H1 (cell line): Measurements from ENCODE around the gene CRKL. TPM values are rescaled to one million over a fixed set of nuclear protein-coding genes. Genes with fewer than 3 reads are reported as not detected.
"Not testable (repeated sequence)": the region's sequence is repeated elsewhere in the genome, so short reads cannot be mapped to it uniquely, and the experiment has no call there.

Experiments used
- CTCF ChIA-PET: fragments of 300-600 bp; sonication (Branson Sonifier 250); formaldehyde crosslinking; loops from one replicate; lab custom pipeline; 2021; ENCODE audit not compliant: partially characterized antibody; lab: Charles Lee
- POLR2A ChIA-PET: fragments of 300-600 bp; sonication (Branson Sonifier 250); formaldehyde crosslinking; loops from one replicate; lab custom pipeline; 2021; ENCODE audit warnings: inconsistent platforms; ENCODE audit not compliant: partially characterized antibody; lab: Charles Lee
- DNase-seq, 2 experiments: peaks; one replicate each; pipeline versions ENCODE4 v3.0.0 to v3.0.0-alpha.2; 2010 to 2022; ENCODE audit warnings: low spot score in 2 of 2, low read depth in 1 of 2, mixed read lengths in 1 of 2
- FAIRE-seq: peaks from 2 replicates; lab custom pipeline; 2011; peaks lifted over from hg19 to GRCh38; lab: Jason Lieb, UNC
- H2AFZ ChIP-seq: 2 replicates; pipeline ENCODE4 v1.8.1; 2012; ENCODE audit warnings: low read length, inconsistent platforms
- H2AK5ac ChIP-seq: 2 replicates; pipeline ENCODE4 v1.6.1; 2013; ENCODE audit warnings: low read depth, low read length
- H2BK120ac ChIP-seq: replicated peaks from 2 replicates; pipeline ENCODE3; 2013; ENCODE audit warnings: low read depth, low read length, inconsistent platforms
- H2BK12ac ChIP-seq: 2 replicates; pipeline ENCODE4 v1.6.1; 2013; ENCODE audit warnings: low read depth, low read length
- H2BK15ac ChIP-seq: 2 replicates; pipeline ENCODE4 v1.6.1; 2013; ENCODE audit warnings: low read length
- H2BK20ac ChIP-seq: 2 replicates; pipeline ENCODE4 v1.6.1; 2013; ENCODE audit warnings: low read length
- H2BK5ac ChIP-seq: 2 replicates; pipeline ENCODE4 v1.6.1; 2013; ENCODE audit warnings: low read depth, low read length
- H3K14ac ChIP-seq: 2 replicates; pipeline ENCODE4 v1.6.1; 2013; ENCODE audit warnings: inconsistent platforms; ENCODE audit not compliant: insufficient read length
- H3K18ac ChIP-seq: 2 replicates; pipeline ENCODE4 v1.6.1; 2013; ENCODE audit warnings: low read length; ENCODE audit errors: extremely low read depth
- H3K23ac ChIP-seq: 2 replicates; pipeline ENCODE4 v1.6.1; 2013; ENCODE audit warnings: inconsistent platforms; ENCODE audit not compliant: insufficient read length
- H3K23me2 ChIP-seq: 2 replicates; pipeline ENCODE4 v1.6.1; 2013; ENCODE audit warnings: low read depth, low read length
- H3K27ac ChIP-seq: 2 replicates; pipeline ENCODE4 v1.6.1; 2011; ENCODE audit warnings: low read depth, low read length, inconsistent platforms
- H3K27me3 ChIP-seq, 4 experiments: replicated peaks in 1 of 4; 1 replicate in 1 of 4; 2 replicates in 3 of 4; pipeline versions ENCODE4 v1.6.1 to v1.8.1; 2011 to 2013; ENCODE audit warnings: low read length in 3 of 4, mild to moderate bottlenecking in 3 of 4, inconsistent platforms in 2 of 4, mixed read lengths in 2 of 4, moderate library complexity in 1 of 4; ENCODE audit not compliant: control insufficient read depth in 3 of 4, insufficient read depth in 3 of 4; ENCODE audit errors: extremely low read depth in 1 of 4
- H3K36me3 ChIP-seq, 4 experiments: 2 replicates each; pipeline versions ENCODE4 v1.6.1 to v1.8.1; 2011 to 2013; ENCODE audit warnings: mild to moderate bottlenecking in 4 of 4, low read length in 3 of 4, moderate library complexity in 2 of 4, control low read depth in 1 of 4, inconsistent platforms in 1 of 4; ENCODE audit not compliant: insufficient read depth in 4 of 4, control insufficient read depth in 2 of 4
- H3K4ac ChIP-seq: replicated peaks from 2 replicates; pipeline ENCODE3; 2013; ENCODE audit warnings: low read length, low read depth, mixed read lengths, inconsistent platforms; ENCODE audit not compliant: insufficient read length
- H3K4me1 ChIP-seq, 4 experiments: replicated peaks in 1 of 4; 1 replicate in 1 of 4; 2 replicates in 3 of 4; pipeline versions ENCODE4 v1.6.1 to v1.8.1; 2011 to 2013; ENCODE audit warnings: low read length in 3 of 4, inconsistent platforms in 2 of 4, mixed read lengths in 1 of 4; ENCODE audit not compliant: insufficient read depth in 4 of 4, control insufficient read depth in 3 of 4
- H3K4me2 ChIP-seq, 2 experiments: 2 replicates each; pipeline versions ENCODE4 v1.6.1 to v1.8.1; 2011 to 2013; ENCODE audit warnings: low read depth in 2 of 2, low read length in 2 of 2, control low read depth in 1 of 2, inconsistent platforms in 1 of 2, mild to moderate bottlenecking in 1 of 2; ENCODE audit not compliant: insufficient read depth in 1 of 2
- H3K4me3 ChIP-seq, 4 experiments: fragments of 200-600, 300-600 bp in 1 of 4; sonication (generic), shearing (Covaris generic), sonication (Bioruptor Twin) in 1 of 4; 2 replicates each; pipeline versions ENCODE4 v1.5.1 to v1.8.1; 2011 to 2016; ENCODE audit warnings: low read length in 4 of 4, low read depth in 3 of 4, control low read depth in 2 of 4, inconsistent platforms in 2 of 4, mild to moderate bottlenecking in 2 of 4, mixed read lengths in 1 of 4, moderate library complexity in 1 of 4; ENCODE audit not compliant: insufficient read depth in 2 of 4; ENCODE audit errors: extremely low read depth in 1 of 4
- H3K56ac ChIP-seq: replicated peaks from 2 replicates; pipeline ENCODE3; 2013; ENCODE audit warnings: low read depth, mild to moderate bottlenecking, mixed read lengths, low read length, inconsistent platforms; ENCODE audit not compliant: insufficient read length
- H3K79me1 ChIP-seq: 2 replicates; pipeline ENCODE4 v1.6.1; 2013; ENCODE audit warnings: low read depth, low read length, control low read depth
- H3K79me2 ChIP-seq, 2 experiments: 2 replicates each; pipeline versions ENCODE4 v1.6.1 to v1.8.1; 2012 to 2013; ENCODE audit warnings: low read length in 2 of 2, mild to moderate bottlenecking in 2 of 2, inconsistent platforms in 1 of 2; ENCODE audit not compliant: insufficient read depth in 2 of 2, control insufficient read depth in 1 of 2
- H3K9ac ChIP-seq, 4 experiments: replicated peaks in 1 of 4; 1 replicate in 1 of 4; 2 replicates in 3 of 4; pipeline versions ENCODE4 v1.6.1 to v1.8.1; 2011 to 2013; ENCODE audit warnings: low read depth in 3 of 4, low read length in 3 of 4, control low read depth in 2 of 4, mild to moderate bottlenecking in 2 of 4, moderate library complexity in 2 of 4, inconsistent platforms in 1 of 4; ENCODE audit errors: extremely low read depth in 1 of 4
- H3K9me3 ChIP-seq, 2 experiments: 2 replicates each; pipeline versions ENCODE4 v1.6.1 to v1.8.1; 2012 to 2013; ENCODE audit warnings: mild to moderate bottlenecking in 2 of 2, moderate library complexity in 2 of 2, control low read depth in 1 of 2, inconsistent platforms in 1 of 2, low read depth in 1 of 2, low read length in 1 of 2, mixed read lengths in 1 of 2; ENCODE audit not compliant: insufficient read depth in 2 of 2
- H4K20me1 ChIP-seq, 2 experiments: replicated peaks in 1 of 2; 2 replicates each; pipeline versions ENCODE3 to v1.8.1; 2011 to 2013; ENCODE audit warnings: inconsistent platforms in 2 of 2, low read length in 2 of 2, mild to moderate bottlenecking in 1 of 2; ENCODE audit not compliant: insufficient read depth in 2 of 2, control insufficient read depth in 1 of 2
- H4K5ac ChIP-seq: 2 replicates; pipeline ENCODE4 v1.6.1; 2013; ENCODE audit warnings: low read length, low read depth, mixed read lengths, inconsistent platforms; ENCODE audit not compliant: insufficient read length
- H4K8ac ChIP-seq: 2 replicates; pipeline ENCODE4 v1.8.0; 2013; ENCODE audit warnings: mild to moderate bottlenecking, moderate library complexity, low read length, inconsistent platforms; ENCODE audit not compliant: insufficient read depth; ENCODE audit errors: extremely low read depth
- H4K91ac ChIP-seq: replicated peaks from 2 replicates; pipeline ENCODE3; 2013; ENCODE audit warnings: low read length, mixed read lengths, inconsistent platforms; ENCODE audit not compliant: insufficient read length
- WGBS, 2 experiments: shearing (Covaris generic) in 1 of 2; methylation state at CpG; one replicate each; pipeline versions ENCODE4 v1.1.6 to v1.1.7; 2013 to 2015; ENCODE audit warnings: low lambda C conversion rate in 2 of 2, mixed read lengths in 2 of 2, inconsistent platforms in 1 of 2, low coverage in 1 of 2, missing lambda C conversion rate in 1 of 2; ENCODE audit not compliant: insufficient replicate concordance in 2 of 2, insufficient coverage in 1 of 2, insufficient read length in 1 of 2; ENCODE audit errors: extremely low coverage in 1 of 2, missing lambda C conversion rate in 1 of 2; 5-methylcytosine and 5-hydroxymethylcytosine counted together
- polyA plus RNA-seq, 7 experiments: library from polyadenylated mRNA; depleted of rRNA in 3 of 7; stranded (reverse) in 5 of 7; unstranded in 2 of 7; fragments of >200 nt in 5 of 7; fragments of 200-250 nt in 2 of 7; gene quantifications; 1 replicate in 5 of 7; 2 replicates in 1 of 7; 4 replicates in 1 of 7; pipeline versions ENCODE4 v1.2.1 to v1.2.3, GENCODE V29; 2011 to 2013; ENCODE audit warnings: missing spikeins in 2 of 7, mixed read lengths in 2 of 7
- total RNA-seq: library from RNA; stranded (reverse); fragmentation: NEBNext Ultra II Directional; extraction: Animal tissue kit (Norgen Biotek cat#: 25700); gene quantifications from 2 replicates; pipeline ENCODE4 v1.2.1, GENCODE V29; 2021

Gene CRKL
- total and polyA plus RNA-seq, 2 of the 8 experiments (the other 6 are each of a cell fraction or from before 2014, with no cell fraction given), result 34.5 to 94.5 TPM

DNA sequence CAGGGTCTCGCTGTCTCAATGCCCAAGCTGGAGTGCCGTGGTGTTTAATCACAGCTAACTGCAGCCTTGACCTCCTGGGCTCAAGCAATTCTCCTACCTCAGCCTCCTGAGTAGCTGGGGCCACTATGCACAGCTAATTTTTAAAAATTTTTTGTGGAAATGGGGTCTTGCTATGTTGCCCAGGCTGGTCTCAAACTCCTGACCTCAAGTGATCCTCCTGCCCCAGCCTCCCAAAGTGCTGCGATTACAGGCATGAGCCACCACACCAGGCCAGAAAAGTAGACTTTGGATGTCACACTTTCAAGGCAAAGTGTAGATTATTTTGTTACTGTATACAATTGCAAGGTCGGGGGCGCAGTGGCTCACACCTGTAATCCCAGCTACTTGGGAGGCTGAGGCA lies 8.5 kb upstream of the CRKL start:
- 85% methylated on average over 5 of the region's 5 CpGs; no CpG with 5 or more reads in 1 of the 2 experiments for WGBS, 2 experiments
- CTCF ChIA-PET, result interaction anchor here (2.5 kb wide), 1 partner anchor 23 kb away, joined by 9 read pairs; no protein-coding TSS in a partner anchor
- not testable (repeated sequence) for H4K8ac ChIP-seq, H3K79me1 ChIP-seq, H3K4ac ChIP-seq, H3K9me3 ChIP-seq, H2AK5ac ChIP-seq, H2BK12ac ChIP-seq, H2BK5ac ChIP-seq, H3K27me3 ChIP-seq, H3K4me3 ChIP-seq, H4K5ac ChIP-seq, H3K4me1 ChIP-seq, H3K36me3 ChIP-seq, H4K91ac ChIP-seq, H3K56ac ChIP-seq, H2BK15ac ChIP-seq, H3K79me2 ChIP-seq, FAIRE-seq, H3K27ac ChIP-seq, H3K23ac ChIP-seq, H2BK20ac ChIP-seq, H4K20me1 ChIP-seq, H2AFZ ChIP-seq, H3K18ac ChIP-seq, H3K4me2 ChIP-seq, H2BK120ac ChIP-seq, H3K9ac ChIP-seq, H3K14ac ChIP-seq, DNase-seq, H3K23me2 ChIP-seq
- POLR2A ChIA-PET, result interaction anchor here (1.6 kb wide), 1 partner anchor 9 kb away, joined by 4 read pairs; the partner anchor contains the start of gene CRKL
